22Rv1 (cell line): ENCODE measurements around the gene NAV2.

Experiments
- H3K27ac ChIP-seq: fragments of 450-650 bp; 2 replicates; pipeline ENCODE4 v1.5.1; 2017
- ZFX ChIP-seq: fragments of 450-650 bp; IDR thresholded peaks from 2 replicates; pipeline ENCODE4 v1.6.1; 2017; ENCODE audit warnings: antibody characterized with exemption, borderline replicate concordance
- TF ChIP-seq, protein P1 (sequence below): fragments of 450-650 bp; IDR thresholded peaks from 2 replicates; pipeline ENCODE4 v1.5.1; 2017; ENCODE audit warnings: mild to moderate bottlenecking

The NAV2 gene

DNA sequence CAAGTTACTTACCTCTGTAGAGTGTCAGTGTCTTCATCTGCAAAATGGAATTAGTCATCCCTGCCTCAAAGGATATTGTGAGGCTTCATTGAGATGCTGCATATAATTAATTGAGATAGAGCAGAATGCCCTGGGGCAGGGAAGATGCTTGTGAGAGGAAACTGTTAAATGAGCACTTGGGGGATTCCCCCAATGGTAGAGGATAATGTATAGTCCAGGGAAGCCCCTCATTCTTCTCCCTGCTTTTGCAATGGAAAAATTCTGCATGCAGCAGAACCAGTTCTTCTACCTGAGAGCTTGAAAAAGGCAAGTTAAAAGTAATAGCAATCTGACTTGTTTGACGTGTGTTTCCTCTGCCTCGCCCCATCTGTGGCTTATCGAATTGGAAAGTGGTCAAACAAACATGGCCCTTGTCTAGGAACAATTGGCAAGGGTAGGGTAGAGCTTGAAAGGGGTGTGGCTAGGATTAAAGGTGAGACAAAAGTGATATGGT, 90.9 kb downstream of the NAV2 start:
- no peak for TF ChIP-seq ZFX
- TF ChIP-seq, protein P1, sequence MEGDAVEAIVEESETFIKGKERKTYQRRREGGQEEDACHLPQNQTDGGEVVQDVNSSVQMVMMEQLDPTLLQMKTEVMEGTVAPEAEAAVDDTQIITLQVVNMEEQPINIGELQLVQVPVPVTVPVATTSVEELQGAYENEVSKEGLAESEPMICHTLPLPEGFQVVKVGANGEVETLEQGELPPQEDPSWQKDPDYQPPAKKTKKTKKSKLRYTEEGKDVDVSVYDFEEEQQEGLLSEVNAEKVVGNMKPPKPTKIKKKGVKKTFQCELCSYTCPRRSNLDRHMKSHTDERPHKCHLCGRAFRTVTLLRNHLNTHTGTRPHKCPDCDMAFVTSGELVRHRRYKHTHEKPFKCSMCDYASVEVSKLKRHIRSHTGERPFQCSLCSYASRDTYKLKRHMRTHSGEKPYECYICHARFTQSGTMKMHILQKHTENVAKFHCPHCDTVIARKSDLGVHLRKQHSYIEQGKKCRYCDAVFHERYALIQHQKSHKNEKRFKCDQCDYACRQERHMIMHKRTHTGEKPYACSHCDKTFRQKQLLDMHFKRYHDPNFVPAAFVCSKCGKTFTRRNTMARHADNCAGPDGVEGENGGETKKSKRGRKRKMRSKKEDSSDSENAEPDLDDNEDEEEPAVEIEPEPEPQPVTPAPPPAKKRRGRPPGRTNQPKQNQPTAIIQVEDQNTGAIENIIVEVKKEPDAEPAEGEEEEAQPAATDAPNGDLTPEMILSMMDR = no peak
- no peak overlapping the region for H3K27ac ChIP-seq

DNA sequence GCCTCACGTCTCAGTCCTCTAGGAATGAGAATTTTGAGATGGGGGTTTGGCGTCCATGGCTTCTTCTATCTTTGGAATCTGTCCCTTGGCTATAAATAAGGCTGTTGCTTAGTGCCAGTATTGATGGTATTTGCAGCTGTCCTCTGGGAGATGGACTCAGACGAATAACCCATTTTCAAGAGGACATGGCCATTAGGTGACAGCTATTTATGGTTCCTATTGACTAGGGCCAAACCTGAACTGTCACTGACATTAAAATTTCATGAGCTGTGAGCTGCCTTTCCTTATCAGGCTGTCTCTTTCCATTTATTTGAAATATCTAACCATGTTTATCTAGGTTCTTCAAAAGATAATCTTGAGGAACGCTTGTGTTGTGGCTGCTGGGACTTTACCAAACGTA, 92.7 kb downstream of the NAV2 start:
- TF ChIP-seq, protein P1 = no peak
- no peak for TF ChIP-seq ZFX
- no peak overlapping the region for H3K27ac ChIP-seq

DNA sequence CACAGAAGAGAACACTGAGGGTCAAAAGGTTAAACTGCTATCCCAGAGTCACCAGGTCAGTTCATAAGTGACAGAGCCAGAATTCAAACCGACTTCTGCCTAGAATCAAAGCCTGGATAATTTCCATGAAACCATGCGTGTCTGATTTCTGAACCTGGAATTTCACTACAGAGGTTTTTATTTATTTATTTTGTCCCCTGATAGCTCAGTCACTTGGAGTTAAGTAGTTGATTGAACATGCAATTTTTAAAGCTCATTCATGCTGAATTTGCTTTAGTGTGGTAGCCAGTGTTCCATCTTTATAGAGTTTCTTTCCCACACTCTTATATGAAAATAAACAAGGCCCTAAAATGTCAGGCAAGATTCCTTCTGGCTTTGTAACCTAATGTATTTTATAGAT, 93.2 kb downstream of the NAV2 start:
- no peak for TF ChIP-seq ZFX
- TF ChIP-seq, protein P1 = no peak
- H3K27ac ChIP-seq = no peak overlapping the region

DNA sequence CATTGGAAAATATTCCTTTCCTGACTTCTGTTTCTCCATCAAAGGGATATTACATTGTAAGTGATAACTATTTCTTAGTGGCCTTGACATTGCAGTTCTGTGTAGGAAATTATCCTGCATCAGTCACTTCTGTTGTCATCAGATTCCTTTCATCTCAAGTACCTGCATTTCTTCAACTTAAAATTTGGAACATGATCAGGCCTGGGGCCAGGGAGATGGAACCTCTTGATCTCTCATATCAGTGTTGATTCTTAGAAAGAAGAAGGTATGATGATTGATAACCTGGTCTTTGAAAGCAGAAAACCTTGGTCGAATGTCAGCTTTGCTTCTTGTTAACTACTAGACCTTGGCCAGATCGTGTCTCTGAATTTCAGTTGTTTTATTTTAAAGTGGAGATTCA, 93.6 kb downstream of the NAV2 start:
- TF ChIP-seq, protein P1 = no peak
- H3K27ac ChIP-seq = no peak overlapping the region

DNA sequence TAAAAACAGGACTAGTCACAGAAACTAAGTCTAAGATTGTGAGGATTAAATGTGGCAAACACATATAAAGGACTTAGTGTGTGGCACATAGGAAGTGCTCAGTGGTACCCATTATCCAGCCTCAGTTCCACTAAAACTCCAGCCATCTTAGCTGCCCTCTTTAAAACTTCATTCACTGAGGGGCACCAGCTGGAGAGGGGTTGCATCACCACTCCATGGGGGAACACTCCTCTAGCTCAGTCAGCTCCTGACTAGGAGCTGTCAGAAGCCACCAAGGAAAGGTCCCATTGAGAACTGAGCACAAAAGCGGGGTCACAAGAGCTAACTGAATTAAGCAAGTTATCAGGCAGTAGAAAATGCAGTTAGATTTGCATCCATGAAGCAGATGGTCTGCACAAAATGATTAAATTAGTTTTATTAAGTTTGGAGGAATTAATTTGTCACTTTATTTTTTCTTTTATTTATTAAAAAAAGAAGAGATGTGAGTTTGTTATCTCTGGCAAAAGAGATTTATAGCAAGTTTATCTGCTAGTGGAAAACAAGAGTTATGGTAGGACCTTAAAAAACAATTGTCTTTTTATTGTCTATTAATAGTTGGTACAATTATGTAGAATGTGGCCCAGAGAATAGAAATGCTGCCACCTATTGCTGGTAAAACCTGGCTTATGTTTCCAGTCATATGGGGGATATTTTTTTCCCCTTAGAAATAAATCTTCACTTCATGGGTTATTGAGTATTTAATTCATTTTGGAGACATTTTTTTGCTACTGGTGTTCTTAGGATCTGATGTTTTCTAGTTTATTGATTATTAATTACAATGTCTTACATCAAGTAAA, 95.7 kb downstream of the NAV2 start:
- TF ChIP-seq, protein P1 = no peak
- no peak for TF ChIP-seq ZFX
- no peak overlapping the region for H3K27ac ChIP-seq

DNA sequence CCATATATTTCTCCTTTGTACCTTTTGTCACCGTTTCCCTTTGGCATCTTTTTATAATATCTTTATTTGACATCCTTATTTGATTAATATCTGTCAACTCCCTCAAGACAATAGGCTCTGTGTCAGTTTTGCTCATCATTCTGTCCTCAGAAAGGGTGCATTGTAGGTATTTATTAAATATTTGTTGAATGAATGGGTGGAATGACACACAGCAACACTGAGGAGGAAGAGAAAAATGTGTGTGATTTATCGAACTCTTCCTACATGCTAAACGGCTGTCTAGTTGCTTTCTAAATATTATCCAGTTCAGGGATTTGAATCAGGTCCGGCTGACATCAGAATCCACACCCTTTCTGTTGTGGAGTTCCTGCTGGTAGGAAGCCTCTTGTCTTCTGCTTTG, 98.2 kb downstream of the NAV2 start:
- H3K27ac ChIP-seq = no peak overlapping the region
- TF ChIP-seq, protein P1 = no peak
- no peak for TF ChIP-seq ZFX

DNA sequence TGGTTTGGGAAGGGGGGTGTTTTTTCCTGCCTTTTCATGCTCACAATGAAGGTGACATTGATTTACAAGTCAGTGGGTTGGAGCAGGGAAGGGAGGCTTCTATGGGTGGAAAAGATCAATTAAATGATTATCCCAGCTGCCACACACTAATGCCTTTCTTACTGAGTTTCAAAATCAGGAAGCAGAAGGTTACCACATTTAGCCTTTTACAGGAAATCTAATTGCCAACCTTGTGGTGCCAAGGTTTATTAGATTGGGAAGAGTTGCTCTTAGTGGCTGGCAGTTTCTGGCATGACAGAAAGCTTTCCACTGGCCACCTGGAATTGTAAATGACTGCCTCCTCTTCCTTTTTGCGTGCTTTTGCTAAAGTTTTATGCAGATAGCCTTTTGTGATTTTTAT, 98.7 kb downstream of the NAV2 start:
- TF ChIP-seq, protein P1 = no peak
- TF ChIP-seq ZFX = no peak
- H3K27ac ChIP-seq = no peak overlapping the region
